Measurements from ENCODE around the gene ZNF511. TPM values are rescaled to one million over a fixed set of nuclear protein-coding genes. Genes with fewer than 3 reads are reported as not detected.

The ZNF511 gene
- total and polyA plus RNA-seq, 9 of the 15 experiments (the other 6 are each of a cell fraction or from before 2014, with no cell fraction given) = 0.61 to 69.3 (median 40.1) TPM

- TF ChIP-seq AFF4 (CRISPR knock-in tag; IDR thresholded peaks at IDR 0.05) = no peak
- no peak for TF ChIP-seq NCOA2 (IDR thresholded peaks at IDR 0.05; ENCODE audit: partially characterized antibody in 2 of 2)
- TF ChIP-seq NR2F6 (CRISPR knock-in tag; IDR thresholded peaks at IDR 0.05) = no peak
- no peak for TF ChIP-seq ASH1L (IDR thresholded peaks at IDR 0.05; ENCODE audit: borderline replicate concordance, low read depth, partially characterized antibody)
- no peak for TF ChIP-seq ZNF143 (CRISPR knock-in tag; IDR thresholded peaks at IDR 0.05)
- no peak for TF ChIP-seq SIN3A (IDR thresholded peaks at IDR 0.05; ENCODE audit: borderline replicate concordance in 2 of 2, control insufficient read depth in 1 of 2, low read depth in 2 of 2, low read length in 2 of 2)
- no peak for TF ChIP-seq ZNF707 (CRISPR knock-in tag; conservative IDR thresholded peaks at IDR 0.05)
- no peak for TF ChIP-seq ATF1 (CRISPR knock-in tag; IDR thresholded peaks at IDR 0.05)
- TF ChIP-seq ATF1 (tag; IDR thresholded peaks at IDR 0.05) = no peak
- peak; percentile 61; the same call in 1 of the 2 replicates for TF ChIP-seq ZBTB7A (IDR thresholded peaks at IDR 0.05; ENCODE audit: borderline replicate concordance, control insufficient read depth, low read depth, low read length)
- TF ChIP-seq ZNF232 (CRISPR knock-in tag; IDR thresholded peaks at IDR 0.05) = no peak
- no peak for TF ChIP-seq DACH1 (IDR thresholded peaks at IDR 0.05; ENCODE audit: partially characterized antibody)
- TF ChIP-seq BACH1 (tag; IDR thresholded peaks at IDR 0.05) = no peak
- no peak for TF ChIP-seq ZBTB34 (CRISPR knock-in tag; IDR thresholded peaks at IDR 0.05)
- TF ChIP-seq MITF (IDR thresholded peaks at IDR 0.05) = no peak
- no peak for TF ChIP-seq ZNF12 (CRISPR knock-in tag; IDR thresholded peaks at IDR 0.05)
- TF ChIP-seq POLR2A (conservative IDR thresholded peaks at IDR 0.05) = no peak
- no peak for TF ChIP-seq BMI1 (IDR thresholded peaks at IDR 0.05; ENCODE audit: low read length)
- no peak for TF ChIP-seq CEBPG (CRISPR knock-in tag; IDR thresholded peaks at IDR 0.05)
- no peak for TF ChIP-seq CEBPG (tag; conservative IDR thresholded peaks at IDR 0.05 in 1 of 2, IDR thresholded peaks at IDR 0.05 in 1 of 2)
- no peak for TF ChIP-seq ZBTB8A (IDR thresholded peaks at IDR 0.05; ENCODE audit: partially characterized antibody)
- peak; percentile 71 for TF ChIP-seq MYC (IDR thresholded peaks at IDR 0.05; ENCODE audit: low read depth, low read length)
- no peak for TF ChIP-seq MYC (CRISPR knock-in tag; IDR thresholded peaks at IDR 0.05; ENCODE audit: borderline replicate concordance, low read depth)
- peak; percentile 40 to 61 for TF ChIP-seq RAD21 (CRISPR knock-in tag; conservative IDR thresholded peaks at IDR 0.05 in 1 of 2, IDR thresholded peaks at IDR 0.05 in 1 of 2)
Measured at GRCh38 chr10:133318494-133319127, 9.9 kb downstream of the ZNF511 start (continued).

Measured in K562 (cell line).